Measurements from ENCODE around the gene MOB2.

DNA sequence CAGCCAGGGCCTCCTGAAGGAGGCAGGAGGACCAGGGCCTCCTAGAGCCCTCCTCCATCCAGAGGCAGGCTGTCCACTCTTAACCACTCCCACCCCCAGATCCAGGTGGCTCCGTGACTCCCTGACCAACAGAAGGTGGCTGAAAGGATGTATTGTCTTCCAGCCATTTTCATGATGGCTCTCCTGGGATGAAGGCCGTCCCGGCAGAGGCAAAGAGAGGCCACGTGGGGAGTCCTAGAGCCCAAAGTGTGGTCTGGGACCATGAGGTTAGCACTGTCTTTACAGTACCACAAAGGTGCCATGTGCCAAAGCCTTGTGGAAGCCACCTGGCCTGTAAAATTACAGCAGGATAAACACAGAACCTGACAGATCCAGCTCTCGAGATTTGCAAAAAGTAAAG is 43.2 kb upstream of the MOB2 start:
- TF ChIP-seq, protein P1, sequence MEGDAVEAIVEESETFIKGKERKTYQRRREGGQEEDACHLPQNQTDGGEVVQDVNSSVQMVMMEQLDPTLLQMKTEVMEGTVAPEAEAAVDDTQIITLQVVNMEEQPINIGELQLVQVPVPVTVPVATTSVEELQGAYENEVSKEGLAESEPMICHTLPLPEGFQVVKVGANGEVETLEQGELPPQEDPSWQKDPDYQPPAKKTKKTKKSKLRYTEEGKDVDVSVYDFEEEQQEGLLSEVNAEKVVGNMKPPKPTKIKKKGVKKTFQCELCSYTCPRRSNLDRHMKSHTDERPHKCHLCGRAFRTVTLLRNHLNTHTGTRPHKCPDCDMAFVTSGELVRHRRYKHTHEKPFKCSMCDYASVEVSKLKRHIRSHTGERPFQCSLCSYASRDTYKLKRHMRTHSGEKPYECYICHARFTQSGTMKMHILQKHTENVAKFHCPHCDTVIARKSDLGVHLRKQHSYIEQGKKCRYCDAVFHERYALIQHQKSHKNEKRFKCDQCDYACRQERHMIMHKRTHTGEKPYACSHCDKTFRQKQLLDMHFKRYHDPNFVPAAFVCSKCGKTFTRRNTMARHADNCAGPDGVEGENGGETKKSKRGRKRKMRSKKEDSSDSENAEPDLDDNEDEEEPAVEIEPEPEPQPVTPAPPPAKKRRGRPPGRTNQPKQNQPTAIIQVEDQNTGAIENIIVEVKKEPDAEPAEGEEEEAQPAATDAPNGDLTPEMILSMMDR (IDR thresholded peaks at IDR 0.05) = no peak
- TF ChIP-seq POLR2A (IDR thresholded peaks at IDR 0.05) = no peak

All from body of pancreas (tissue), 4 donors.